ENCODE data around the gene TGM6.

DNA sequence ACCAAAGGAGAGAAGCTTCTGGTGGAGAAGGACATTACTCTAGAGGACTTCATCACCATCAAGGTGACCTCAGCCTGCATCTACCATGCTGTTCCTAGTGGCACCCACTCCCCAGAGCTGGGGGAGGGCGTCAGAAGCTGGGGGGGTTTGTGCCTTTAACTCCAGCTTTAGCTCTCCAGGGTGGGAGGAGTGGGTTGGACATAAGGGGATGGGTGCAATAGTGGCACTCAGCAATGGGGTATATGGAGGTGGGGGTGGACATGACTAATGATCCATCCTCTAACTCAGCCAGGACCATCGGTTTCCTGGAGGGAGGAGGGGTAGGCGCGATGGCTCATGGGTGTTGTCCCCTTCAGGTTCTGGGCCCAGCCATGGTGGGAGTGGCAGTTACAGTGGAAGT lies 49.8 kb downstream of the TGM6 start:
- TF ChIP-seq RBM17 (IDR thresholded peaks at IDR 0.05; ENCODE audit: borderline replicate concordance, low read depth, low read length) (no peak), NFIC (IDR thresholded peaks at IDR 0.05) (no peak), TAF15 (IDR thresholded peaks at IDR 0.05; ENCODE audit: low read depth, low read length) (no peak), ZBED1 (IDR thresholded peaks at IDR 0.05) (no peak), SLC30A9 (CRISPR knock-in tag; IDR thresholded peaks at IDR 0.05) (no peak), POLR2A (conservative IDR thresholded peaks at IDR 0.05) (no peak), EZH2 (IDR thresholded peaks at IDR 0.05; ENCODE audit: borderline replicate concordance, low read depth, low read length) (no peak), ARID1B (IDR thresholded peaks at IDR 0.05) (no peak), POLR3A (IDR thresholded peaks at IDR 0.05; ENCODE audit: borderline replicate concordance, extremely low read depth, insufficient read depth, insufficient read length) (no peak), GTF2F1 (IDR thresholded peaks at IDR 0.05; ENCODE audit: low read depth, low read length) (no peak)
- TF ChIP-seq, protein P1, sequence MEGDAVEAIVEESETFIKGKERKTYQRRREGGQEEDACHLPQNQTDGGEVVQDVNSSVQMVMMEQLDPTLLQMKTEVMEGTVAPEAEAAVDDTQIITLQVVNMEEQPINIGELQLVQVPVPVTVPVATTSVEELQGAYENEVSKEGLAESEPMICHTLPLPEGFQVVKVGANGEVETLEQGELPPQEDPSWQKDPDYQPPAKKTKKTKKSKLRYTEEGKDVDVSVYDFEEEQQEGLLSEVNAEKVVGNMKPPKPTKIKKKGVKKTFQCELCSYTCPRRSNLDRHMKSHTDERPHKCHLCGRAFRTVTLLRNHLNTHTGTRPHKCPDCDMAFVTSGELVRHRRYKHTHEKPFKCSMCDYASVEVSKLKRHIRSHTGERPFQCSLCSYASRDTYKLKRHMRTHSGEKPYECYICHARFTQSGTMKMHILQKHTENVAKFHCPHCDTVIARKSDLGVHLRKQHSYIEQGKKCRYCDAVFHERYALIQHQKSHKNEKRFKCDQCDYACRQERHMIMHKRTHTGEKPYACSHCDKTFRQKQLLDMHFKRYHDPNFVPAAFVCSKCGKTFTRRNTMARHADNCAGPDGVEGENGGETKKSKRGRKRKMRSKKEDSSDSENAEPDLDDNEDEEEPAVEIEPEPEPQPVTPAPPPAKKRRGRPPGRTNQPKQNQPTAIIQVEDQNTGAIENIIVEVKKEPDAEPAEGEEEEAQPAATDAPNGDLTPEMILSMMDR (IDR thresholded peaks at IDR 0.05 in 2 of 3, conservative IDR thresholded peaks at IDR 0.05 in 1 of 3; ENCODE audit: insufficient read depth in 2 of 3, low read depth in 1 of 3, low read length in 3 of 3), result no peak
- TF ChIP-seq, protein P2, sequence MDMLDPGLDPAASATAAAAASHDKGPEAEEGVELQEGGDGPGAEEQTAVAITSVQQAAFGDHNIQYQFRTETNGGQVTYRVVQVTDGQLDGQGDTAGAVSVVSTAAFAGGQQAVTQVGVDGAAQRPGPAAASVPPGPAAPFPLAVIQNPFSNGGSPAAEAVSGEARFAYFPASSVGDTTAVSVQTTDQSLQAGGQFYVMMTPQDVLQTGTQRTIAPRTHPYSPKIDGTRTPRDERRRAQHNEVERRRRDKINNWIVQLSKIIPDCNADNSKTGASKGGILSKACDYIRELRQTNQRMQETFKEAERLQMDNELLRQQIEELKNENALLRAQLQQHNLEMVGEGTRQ (CRISPR knock-in tag; IDR thresholded peaks at IDR 0.05), result no peak

All from K562 (cell line).